Endometrial microvascular endothelial cells (primary cell): ENCODE measurements around the gene IER3. TPM values are rescaled to one million over a fixed set of nuclear protein-coding genes. Genes with fewer than 3 reads are reported as not detected.
"Not testable (repeated sequence)": the region's sequence is repeated elsewhere in the genome, so short reads cannot be mapped to it uniquely, and the experiment has no call there.

Source experiments
- in situ Hi-C: cut with HindIII; loops from 2 replicates; pipeline ENCODE4 v1.10.0; 2017; ENCODE audit warnings: low sequenced_read_pairs, low pct_unique_long_range_greater_than_20kb; ENCODE audit errors: inconsistent ontology term
- total RNA-seq: library from RNA; depleted of rRNA; stranded (reverse); fragments of >200 nt; gene quantifications from one replicate; pipeline ENCODE4 v1.2.3, GENCODE V29; 2015; ENCODE audit errors: inconsistent ontology term

IER3 gene
- total RNA-seq, 1 donor from 2014 or later: 76.4 TPM

- in situ Hi-C loops: no loop called here
These were observed 25.6 kb upstream of the IER3 start for GRCh38 chr6:30769853-30770524.

- in situ Hi-C loops: no loop called here
These were observed 24.9 kb upstream of the IER3 start for GRCh38 chr6:30769088-30769852.

- in situ Hi-C loops: no loop called here
These were observed 24.3 kb upstream of the IER3 start for GRCh38 chr6:30768634-30769087.

GRCh38 chr6:30767944-30768301 lies 23.6 kb upstream of the IER3 start:
- in situ Hi-C loops: no loop called here

GRCh38 chr6:30767158-30767943 lies 23.0 kb upstream of the IER3 start:
- in situ Hi-C loops: no loop called here

GRCh38 chr6:30766461-30767157 lies 22.3 kb upstream of the IER3 start:
- in situ Hi-C loops: no loop called here

- in situ Hi-C loops: not testable (repeated sequence)
These were observed 21.1 kb upstream of the IER3 start for GRCh38 chr6:30765495-30765894.

GRCh38 chr6:30764490-30765043 lies 20.2 kb upstream of the IER3 start:
- in situ Hi-C loops: not testable (repeated sequence)

- in situ Hi-C loops: no loop called here
These were observed 19.5 kb upstream of the IER3 start for GRCh38 chr6:30763618-30764489.

GRCh38 chr6:30763155-30763617 lies 18.8 kb upstream of the IER3 start:
- in situ Hi-C loops: no loop called here

GRCh38 chr6:30761791-30762429 lies 17.6 kb upstream of the IER3 start:
- in situ Hi-C loops: no loop called here

GRCh38 chr6:30760549-30760948 lies 16.2 kb upstream of the IER3 start:
- in situ Hi-C loops: no loop called here

- in situ Hi-C loops: no loop called here
These were observed 15.4 kb upstream of the IER3 start for GRCh38 chr6:30759575-30760239.

GRCh38 chr6:30757261-30757904 lies 13.0 kb upstream of the IER3 start:
- in situ Hi-C loops: no loop called here

GRCh38 chr6:30756405-30757003 lies 12.2 kb upstream of the IER3 start:
- in situ Hi-C loops: not testable (repeated sequence)

GRCh38 chr6:30754631-30755030 lies 10.3 kb upstream of the IER3 start:
- in situ Hi-C loops: no loop called here
